ENCODE measurements around the gene STT3B.

DNA sequence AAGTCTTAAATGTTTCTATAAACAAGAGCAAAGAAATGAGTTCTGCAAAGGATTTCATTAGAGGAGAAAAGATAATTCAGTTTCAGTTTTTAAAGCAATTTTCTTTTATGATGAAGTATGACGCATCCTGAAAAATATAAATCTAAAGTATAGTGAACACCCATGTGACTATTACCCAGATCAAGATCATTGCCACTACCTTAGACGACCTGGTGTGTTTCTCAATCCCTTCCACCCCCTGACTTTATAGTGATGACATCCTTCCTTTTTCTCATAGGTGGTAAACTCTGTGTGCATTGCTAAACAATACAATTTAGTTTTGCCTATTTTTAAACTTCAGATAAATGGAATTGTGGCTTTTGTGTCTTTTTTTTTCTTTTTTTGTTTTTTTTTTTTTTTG, 8.4 kb downstream of the STT3B start:
- no peak for TF ChIP-seq POLR2A (IDR thresholded peaks at IDR 0.05)
- TF ChIP-seq, protein P1, sequence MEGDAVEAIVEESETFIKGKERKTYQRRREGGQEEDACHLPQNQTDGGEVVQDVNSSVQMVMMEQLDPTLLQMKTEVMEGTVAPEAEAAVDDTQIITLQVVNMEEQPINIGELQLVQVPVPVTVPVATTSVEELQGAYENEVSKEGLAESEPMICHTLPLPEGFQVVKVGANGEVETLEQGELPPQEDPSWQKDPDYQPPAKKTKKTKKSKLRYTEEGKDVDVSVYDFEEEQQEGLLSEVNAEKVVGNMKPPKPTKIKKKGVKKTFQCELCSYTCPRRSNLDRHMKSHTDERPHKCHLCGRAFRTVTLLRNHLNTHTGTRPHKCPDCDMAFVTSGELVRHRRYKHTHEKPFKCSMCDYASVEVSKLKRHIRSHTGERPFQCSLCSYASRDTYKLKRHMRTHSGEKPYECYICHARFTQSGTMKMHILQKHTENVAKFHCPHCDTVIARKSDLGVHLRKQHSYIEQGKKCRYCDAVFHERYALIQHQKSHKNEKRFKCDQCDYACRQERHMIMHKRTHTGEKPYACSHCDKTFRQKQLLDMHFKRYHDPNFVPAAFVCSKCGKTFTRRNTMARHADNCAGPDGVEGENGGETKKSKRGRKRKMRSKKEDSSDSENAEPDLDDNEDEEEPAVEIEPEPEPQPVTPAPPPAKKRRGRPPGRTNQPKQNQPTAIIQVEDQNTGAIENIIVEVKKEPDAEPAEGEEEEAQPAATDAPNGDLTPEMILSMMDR (IDR thresholded peaks at IDR 0.05 in 4 of 5, conservative IDR thresholded peaks at IDR 0.05 in 1 of 5): no peak
